ENCODE measurements around the gene DUOX2.
"Not testable (repeated sequence)": the region's sequence is repeated elsewhere in the genome, so short reads cannot be mapped to it uniquely, and the experiment has no call there.

The DUOX2 gene

DNA sequence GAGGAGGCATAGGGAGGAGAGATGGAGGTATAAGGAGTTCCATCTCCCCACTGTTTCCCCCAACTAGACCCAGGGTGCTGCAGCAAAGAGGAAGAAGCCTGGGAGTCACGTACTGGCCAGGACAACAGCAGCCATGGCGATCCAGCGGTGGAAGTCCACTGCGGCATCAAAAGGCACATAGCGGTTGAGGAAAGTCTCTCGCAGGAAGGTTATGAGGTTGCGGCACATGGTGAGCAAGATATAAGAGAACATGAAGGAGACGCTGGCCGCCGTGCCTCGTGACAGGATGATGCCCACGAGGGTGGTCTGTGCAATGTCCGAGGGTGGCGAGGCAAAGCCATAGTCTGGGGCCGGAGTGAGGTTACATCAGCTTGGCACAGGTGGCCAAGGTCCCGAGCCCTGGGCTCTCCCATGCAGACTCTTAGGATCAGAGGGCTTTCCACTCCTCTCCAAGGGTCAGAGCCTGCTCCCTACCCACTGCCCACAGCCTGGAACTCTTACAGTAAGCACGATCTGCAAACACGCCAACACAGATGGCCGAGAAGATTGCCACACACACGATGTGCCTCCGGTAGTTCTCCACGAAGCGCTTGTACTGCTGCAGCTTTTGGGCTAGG is 14.3 kb downstream of the DUOX2 start:
- DNase-seq = no peak

DNA sequence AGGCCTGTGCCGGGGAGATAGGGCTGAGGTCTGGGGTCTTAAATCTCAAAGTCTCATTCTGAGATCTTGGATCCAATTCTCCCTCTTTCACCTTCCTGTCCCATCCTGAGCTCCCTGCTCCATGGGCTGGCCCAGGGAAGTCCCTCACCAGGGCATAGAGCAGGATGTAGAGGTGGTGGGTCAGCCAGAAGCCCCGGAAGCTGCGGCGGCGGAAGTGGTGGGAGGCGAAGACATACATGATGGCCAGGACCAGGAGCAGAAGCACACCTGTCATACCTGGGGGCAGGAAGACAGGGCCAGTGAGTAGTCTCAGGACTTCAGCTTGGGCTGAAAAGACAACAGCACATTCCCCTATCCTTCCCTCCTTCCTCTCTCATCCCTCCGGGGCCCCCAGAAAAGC is 16.5 kb downstream of the DUOX2 start:
- no peak for DNase-seq

DNA sequence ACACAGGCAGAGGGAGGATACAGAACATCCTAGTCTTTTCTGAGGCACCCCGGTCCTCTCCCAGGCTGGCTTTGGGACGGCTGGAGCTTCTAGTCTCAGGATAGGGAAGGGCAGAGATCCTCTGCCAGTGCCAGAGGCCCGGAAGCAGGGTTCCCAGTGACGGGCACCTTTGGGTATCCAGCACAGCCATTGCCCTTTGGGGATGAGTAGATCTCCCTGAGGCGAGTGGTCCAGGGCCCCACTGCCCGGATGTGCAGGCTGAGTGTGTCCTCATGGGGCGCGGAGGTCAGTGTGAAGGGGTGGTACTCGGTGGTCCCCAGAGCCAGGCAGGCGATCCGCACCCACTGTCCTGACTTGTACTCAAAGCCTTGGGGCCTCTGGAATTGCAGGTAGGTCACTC is 18.3 kb downstream of the DUOX2 start:
- DNase-seq = no peak

DNA sequence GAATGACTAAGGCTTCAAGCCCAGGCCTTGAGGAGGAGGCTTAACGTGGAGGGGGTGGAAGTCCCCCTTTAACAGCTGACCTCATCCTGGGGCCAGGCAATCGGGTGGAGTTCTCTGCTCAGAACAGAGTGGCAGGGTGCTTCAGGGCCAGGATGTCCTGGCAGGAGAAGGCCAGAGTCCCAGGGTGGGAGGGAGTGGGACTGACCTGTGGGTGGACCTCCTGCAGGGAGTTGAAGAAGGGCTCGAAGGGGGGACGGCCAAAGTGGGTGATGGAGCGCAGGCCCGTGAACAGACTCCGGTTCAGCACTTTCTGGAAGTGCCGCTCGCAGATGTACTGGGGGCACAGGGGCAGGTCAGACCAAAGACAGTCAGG is 19.6 kb downstream of the DUOX2 start:
- DNase-seq = no peak

DNA sequence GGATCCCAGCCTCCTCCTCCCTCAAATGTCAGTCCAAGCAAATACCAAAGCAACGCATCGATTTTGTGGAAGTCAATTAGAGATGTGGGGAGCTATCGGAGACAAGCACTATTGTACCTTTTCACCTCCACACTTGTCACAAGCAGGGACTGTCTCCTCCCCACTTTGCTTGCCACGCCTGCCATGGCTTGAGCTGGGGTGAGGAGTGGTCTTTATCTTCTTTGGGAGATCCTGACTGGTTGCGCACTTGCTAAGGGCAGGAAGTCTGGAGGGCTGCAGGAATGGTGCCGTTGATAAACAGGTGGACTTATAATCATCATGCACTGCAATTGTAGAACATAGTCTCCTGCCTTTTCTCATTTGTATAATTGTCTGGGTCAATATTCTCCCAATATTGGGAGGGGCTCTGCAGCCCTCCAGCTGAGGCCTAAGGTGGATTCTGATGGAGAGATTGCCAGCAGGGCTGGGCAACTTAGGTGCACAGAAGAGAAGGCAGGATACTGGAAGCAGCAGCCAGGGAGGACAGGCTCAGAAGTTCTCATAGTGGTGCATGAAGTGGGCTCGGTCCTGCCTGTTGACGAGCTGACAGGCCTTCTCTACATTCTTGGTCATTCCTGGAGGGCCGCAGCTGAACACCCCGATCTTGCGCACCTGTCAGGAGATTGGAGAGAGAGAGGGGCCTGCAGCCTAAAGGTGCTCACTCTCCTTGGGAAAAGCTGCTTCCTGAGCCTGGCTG is 20.2 kb downstream of the DUOX2 start:
- DNase-seq = no peak

DNA sequence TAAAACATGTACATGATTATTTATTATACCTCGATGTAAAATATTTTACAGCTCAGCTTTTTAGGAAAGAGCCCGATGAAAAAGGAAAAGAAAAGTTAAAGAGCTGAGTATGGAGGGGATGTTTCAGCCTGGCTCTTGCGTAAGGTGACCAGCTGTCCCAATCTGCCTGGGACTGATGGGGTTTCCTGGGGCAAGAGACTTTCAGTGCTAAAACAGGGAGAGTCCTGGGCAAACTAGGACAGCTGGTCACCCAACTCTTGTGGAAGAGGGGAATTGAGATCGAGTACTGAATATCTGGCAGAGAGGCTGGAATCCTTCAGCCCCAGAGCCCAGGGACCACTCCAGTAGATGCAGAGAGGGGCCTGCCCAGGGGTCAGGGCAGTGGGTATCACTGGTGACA is 21.0 kb downstream of the DUOX2 start:
- DNase-seq = no peak

DNA sequence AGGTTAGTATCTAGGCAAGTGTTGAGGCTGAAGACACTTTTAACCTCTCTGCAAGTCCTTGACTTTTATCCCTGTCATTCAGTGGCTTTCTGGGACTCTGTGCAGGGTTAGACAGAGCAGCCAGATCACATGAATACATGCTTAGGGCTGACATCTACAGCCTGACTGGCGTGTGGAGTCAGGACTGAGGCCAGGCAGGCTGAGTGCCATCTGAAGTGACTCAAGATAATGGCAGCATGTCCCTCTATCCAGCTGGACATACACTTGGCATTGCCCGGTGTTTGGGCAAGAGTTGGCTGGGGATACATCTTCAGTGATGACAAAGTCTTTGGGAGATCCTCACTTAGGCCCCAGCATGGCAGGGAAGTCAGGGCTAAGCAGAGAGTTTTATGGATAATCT is 22.4 kb downstream of the DUOX2 start:
- no peak for DNase-seq

DNA sequence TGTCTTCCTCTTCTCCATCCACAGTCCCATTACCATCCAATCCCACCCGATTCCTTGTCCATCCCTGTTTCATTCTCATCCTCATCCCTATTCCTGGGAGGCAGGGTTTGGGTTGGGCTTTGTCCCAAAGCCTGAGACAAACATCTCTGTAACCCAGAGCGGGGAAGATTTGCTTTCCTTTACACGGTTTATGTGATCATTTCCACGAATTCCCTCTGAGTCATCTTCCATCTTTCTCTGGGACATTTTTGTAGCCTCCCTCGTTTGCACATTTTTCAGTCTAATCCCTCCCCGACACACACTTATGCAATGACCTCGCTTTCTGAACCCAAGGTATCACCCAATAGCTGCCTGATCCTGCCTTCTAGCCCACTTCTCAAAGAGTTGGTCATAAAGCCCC is 22.8 kb downstream of the DUOX2 start:
- DNase-seq = no peak

DNA sequence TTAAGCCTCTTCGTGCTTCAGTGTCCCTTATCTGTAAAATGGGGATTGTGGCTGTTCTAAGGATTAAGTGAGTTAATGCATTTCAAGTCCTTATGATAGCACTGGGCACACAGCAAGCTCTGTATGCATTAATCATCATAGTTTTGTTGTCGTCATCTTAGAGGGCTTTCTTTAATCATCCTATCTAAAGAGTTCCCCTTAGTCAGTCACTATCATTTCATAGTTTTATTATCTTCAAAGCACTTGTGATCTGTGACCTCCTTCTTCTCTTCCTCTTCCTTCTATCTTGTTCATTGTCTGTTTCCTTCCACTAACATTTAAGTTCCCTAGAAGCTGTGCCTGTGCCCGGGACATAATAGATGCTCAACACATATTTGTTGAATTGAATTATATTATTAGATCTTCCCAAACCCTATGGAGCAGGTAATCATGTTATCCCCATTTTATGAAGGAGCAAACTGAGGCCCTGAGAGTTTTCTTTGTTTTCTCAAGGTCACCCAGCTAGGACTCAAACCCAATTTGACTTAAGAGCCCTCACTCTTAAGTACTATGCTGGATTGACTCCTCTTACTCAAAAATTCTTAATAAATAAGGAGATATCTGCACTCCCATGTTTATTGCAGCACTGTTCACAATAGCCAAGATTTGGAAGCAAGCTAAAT is 24.1 kb downstream of the DUOX2 start:
- no peak for DNase-seq

DNA sequence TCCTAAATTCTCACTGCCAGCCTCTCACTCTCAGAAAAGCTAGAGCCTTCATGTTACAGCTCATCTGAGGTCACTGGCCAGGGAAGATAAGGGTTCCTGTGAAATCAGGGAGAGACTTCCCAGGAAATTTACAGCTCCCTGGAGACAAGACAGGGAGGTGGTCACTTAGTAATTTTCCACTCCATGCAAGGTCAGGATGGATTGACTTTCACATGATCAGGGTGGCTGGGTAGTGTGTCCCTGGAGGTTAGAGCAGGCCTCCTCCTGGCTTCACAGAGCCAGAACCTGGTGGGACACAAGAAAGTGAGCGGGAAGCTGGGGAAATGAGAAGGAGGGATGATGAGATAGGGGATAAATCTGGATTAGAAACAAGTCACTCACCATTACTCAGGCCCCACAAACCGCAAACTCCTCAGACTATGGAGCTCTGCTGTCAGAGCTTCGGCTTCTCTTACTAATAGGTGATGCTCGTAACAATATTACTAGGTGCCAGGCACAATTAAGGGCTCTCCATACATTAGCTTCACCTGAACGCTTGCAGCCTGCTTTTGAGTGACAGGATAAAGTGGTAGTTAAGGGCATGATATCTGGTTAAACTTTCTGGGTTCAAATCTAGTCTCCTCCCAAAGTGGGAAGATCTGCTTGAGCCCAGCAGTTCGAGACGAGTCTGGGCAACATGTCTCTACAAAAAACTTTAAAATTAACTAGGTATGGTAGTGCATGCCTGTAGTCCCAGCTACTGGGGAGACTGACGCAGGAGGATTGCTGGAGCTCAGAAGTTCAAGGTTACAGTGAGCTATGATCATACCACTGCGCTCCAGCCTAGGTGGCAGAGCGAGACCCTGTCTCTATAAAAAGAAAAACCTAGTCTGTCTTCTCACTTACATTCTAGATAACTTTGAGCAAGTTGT is 24.9 kb downstream of the DUOX2 start:
- no peak for DNase-seq

DNA sequence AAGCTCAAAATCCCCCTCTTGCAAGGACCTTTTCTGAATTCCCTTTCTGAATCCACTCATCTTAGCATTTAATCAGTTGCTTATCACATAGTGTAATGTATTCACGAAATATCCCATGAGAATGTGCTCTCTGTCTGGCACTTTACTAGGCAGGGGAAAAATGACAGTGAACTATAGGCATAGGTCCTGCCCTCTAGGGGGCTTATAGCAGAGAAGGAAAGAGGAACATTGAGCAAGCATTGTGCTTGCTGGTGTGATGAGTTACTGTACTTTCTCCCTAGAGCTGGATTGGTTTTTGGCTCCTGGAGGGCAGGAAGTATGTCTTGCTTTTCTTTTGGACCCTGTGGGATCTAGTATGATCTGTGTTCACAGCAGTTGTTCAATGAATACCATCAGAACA is 26.5 kb downstream of the DUOX2 start:
- DNase-seq = peak in 1 of 4 experiments; percentile 22

DNA sequence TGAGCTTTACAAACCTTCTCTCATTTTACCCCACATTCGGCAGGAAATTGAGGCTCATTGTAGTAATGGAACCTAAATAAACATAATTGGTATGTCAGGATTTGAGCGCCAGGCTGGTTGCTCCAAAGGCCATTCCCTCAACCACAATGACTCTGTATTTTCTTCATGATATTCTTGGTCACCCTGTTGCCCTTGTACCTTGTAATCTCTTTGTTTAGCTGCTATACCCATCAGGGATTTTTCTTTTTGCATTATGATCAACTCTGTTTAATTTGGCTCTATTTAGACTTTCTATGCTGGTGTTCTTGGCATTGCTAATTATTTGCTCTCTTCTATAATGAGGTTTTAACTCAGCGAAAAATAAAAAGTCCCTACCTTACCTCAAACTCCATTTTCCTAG is 29.8 kb downstream of the DUOX2 start:
- DNase-seq = no peak

DNA sequence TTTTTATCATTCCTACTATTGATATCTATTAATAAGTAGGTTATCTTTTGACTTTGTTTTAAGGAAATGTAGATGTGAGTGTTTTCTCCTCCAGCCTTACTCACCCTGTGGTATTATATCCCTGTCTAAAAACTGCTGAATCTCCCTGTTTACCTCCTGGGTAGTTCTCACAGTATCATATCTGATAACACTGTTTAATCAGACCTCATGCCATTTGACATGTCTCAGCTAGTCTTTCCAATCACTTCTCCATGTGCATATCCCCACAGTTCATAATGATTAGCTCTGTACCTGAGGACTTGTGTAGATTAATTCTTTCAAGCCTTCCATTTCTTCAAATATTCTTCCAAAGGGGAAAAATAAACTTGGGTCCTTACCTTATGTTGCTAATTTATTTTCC is 30.7 kb downstream of the DUOX2 start:
- DNase-seq = no peak

DNA sequence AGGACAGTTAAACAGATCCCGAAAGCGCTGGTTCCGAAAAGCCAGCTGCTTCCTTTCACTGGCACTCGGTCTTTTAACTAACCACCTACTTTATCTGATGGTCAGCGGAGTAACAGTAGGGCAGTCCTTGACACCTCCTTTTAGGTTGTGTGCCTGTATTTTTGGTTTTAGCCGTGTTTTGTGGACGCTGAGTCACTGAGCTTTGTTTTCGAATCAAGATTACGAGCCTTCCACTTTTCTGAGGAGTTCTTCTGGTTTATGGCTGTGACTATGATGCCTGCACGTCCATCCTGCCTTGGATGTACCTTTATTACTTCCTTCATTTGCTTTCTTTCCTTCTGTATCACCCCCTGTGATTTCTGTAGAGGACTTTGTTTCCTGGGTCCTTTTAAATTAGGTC is 31.6 kb downstream of the DUOX2 start:
- not testable (repeated sequence) for DNase-seq

DNA sequence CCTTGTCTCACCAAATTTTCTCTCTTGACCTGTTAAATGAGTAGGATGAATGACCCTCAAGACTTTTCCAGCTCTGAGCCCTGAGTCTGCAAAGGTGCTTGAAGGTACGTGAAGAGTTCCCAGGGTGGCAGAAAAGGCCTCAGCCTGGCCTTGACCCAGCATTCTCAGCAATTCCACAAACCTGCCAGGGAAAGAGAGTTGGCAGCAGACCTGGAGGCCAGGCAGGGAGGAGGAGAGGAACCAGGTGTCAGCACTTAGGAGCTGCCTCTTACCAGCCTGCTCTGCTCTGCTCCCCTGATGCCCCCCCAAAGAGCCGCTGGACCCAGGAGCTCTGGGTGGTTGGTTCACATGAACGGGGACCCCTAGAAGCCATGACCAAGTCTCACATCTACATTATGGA is 33.4 kb downstream of the DUOX2 start:
- not testable (repeated sequence) for DNase-seq

DNA sequence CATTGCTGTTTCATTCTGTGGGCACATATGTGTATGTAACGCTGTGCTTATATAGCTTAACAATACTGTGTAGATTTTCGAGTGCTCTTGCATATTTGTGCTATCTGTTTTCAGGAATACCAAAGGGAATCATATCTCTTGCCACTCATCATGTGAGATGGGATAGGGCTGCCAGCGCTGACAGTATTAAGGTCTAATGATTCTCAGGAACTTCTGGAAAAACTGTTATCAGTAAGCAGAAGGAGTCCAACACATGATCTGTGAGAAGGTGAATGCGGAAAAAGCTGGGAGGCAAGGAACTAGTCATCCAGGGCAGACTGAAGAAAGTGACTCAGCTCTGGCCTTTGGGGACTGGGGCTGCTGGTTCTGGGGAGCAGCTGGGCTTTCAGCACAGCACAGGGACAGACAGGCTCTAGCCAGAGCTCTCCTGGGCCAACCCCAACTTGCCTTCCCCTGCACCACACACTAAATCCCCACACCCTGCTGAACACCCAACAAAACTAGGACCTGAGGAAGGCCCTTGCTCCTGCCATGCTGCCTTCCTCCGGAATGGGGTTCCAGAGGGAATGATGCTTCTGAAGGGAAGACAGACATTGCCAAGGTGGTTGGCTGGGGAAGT is 34.2 kb downstream of the DUOX2 start:
- DNase-seq = not testable (repeated sequence)

DNA sequence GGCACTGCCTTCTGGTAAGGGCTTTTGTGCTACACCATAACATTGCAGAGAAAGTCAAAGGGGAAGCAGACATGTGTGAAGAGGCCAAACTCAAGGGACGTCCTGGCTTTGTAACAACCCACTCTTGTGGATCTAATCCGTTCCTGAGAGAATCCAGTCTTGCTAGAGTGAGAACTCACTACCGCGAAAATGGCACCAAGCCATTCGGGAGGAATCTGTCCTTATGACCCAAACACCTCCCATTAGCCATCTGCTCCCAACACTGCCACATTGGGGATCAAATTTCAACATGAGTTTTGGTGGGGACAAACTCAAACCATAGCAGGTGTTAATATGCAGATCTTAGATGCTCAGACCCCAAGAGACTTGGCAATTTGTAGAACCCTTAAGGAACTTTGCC is 34.8 kb downstream of the DUOX2 start:
- not testable (repeated sequence) for DNase-seq

DNA sequence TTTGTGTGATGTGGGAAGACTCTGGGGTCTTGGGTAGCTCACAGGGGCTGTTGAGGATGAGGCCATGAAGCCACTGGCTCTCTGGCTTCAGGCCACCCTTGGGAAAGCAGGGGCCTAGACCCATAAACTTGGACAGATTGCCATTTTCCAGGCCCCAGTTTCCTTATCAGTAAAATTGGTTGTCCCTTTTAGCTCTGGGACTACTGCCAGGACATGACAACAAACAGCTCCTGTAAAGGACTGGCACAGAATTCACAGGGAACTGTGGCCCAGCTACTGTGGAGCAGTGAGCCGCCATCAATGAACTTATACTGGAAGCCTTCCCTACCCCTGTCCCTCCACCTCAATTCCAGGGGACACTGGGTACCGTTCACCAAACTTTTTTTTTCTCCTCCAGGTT is 36.6 kb downstream of the DUOX2 start:
- DNase-seq = not testable (repeated sequence)

DNA sequence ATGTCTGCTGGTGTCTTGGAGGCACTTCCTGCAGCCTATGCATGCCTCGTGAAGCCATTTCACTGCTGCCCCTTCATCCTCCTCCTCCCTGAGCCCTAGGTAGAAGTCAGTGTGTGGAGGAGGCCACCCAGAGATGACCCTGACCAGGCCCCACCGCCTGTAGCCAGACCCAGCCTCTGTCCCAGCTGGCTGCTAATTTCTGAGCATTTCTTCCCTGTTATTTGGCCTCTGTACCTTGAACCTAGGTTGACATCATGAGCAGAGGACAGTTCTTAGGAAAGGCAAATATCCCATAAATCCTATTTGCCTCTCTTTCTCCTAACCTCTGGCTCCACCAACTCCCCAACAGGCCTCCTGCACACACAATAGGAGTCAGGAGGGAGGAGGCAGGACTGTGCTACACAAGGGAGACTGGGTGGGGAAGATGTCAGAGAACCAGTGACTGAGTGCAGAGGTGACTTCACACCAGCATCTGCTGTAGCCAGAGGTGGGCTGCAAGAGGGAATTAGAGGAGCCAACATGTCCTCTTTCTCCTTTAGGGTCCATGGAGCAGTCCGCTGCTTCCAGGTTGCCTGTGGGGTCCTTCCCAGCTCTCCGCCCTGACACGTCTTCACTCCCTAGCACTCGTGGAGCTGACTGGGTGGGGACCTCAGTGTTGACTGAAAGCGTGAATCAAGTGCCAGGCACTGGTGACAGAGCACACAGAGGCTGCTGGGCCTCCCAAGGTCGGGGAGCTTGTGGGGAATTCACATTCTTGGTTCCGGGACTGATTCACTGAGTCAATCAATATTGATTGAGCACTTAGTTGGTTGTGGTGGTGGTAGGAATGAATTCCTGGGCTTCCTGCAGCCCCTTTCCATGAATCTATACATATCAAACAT is 38.3 kb downstream of the DUOX2 start:
- not testable (repeated sequence) for DNase-seq

DNA sequence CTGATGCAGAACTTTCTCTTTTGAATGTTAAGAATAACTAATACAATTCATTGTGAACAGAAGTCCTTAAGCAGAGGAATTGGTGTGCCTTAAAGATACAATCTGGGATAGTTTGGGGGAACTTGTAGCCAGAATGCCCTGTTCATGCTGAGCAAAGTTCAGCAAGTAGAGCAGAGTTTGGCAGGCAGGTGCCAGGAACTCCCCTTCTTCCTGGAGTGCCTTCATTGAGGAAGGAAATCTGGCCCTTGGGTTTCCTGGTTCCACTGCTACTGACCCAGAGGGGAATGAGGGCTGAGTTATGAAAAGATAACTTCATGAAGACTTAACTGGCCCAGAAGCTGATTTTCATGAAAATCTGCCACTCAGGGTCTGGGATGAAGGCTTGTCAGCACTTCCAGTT is 40.4 kb downstream of the DUOX2 start:
- not testable (repeated sequence) for DNase-seq

DNA sequence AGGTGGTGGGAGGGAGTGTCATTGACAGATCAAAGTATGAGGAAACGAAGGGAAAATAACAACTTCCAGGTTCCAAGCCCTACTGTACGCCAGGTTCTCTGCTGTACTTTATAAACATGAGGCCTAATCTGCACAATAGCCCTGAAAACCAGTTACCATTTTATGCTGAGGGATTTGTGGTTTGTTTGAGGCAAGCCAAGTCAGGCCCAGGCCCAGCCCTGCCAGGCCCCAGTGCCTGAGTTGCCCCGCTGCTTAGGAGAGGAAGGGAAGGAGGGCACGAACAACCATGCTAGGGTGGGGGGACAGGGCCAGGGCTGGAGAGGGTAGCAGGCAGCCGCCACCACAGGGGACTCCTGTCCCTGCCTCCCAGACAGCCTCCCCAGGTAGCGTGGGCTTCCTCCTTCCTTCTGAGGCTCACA is 44.0 kb downstream of the DUOX2 start:
- DNase-seq = peak in 1 of 4 experiments; percentile 16
